GM19351 (cell line): ENCODE data around the gene DLX2.
"Not testable (repeated sequence)": the region's sequence is repeated elsewhere in the genome, so short reads cannot be mapped to it uniquely, and the experiment has no call there.

Experiments
- ATAC-seq: cut with Tn5 transposase; IDR thresholded peaks from one replicate; pipeline ENCODE4 v1.9.1; 2021; ENCODE audit warnings: mild to moderate bottlenecking, moderate library complexity; ENCODE audit not compliant: unreplicated experiment

The DLX2 gene

DNA sequence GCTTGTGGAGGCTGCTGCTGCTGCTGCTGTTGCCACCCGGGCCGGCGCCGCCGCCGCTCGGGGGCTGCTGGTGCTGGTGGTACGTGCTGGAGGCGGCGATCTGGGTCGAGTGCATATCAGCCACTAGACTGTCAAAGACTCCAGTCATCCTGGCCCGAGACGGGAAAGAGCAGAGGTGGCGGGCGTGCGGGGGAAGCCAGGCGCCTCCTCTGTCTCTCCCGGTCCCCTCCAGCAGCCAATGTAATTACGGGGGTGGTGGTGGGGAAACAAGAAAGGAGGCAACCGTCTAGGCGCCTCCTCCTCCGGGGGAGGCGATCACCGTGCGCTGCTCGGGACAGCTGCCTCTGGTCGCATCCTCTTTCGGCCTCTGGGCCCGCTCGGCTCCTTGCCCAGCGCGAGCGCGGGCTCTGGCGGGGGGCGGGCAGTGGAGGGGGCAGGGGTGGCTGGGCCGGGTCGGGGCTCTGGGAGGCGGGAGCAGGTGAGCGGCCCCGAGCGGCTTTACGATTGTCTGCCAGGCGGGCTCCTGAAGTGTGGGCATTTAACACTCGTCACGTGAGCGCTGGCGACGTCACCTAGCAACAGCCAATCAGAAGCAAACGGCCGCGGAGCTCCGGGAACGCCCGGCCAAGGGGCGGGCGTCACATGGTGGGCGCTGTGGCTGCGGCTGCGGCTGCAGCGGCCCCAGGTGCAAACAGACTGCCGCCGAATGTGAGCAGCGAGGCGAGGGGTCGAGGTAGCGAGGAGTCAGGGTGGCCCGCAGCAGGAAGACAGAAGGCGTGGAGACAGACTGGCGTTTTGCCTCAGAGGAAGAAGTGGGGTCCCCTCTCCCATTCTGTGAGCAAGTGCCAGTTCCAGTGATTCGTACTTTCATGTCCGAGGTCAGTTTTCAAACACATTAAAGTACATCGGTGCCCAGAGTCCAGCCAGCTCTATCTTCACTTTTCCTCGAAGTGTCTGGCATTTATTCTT is at the start of gene DLX2:
Gene DLX2 (minus strand): TSS at position 510 of the 969 bp plus-strand sequence. CDS start 362 bp downstream, at position 148.
- peak; percentile 74 for ATAC-seq

DNA sequence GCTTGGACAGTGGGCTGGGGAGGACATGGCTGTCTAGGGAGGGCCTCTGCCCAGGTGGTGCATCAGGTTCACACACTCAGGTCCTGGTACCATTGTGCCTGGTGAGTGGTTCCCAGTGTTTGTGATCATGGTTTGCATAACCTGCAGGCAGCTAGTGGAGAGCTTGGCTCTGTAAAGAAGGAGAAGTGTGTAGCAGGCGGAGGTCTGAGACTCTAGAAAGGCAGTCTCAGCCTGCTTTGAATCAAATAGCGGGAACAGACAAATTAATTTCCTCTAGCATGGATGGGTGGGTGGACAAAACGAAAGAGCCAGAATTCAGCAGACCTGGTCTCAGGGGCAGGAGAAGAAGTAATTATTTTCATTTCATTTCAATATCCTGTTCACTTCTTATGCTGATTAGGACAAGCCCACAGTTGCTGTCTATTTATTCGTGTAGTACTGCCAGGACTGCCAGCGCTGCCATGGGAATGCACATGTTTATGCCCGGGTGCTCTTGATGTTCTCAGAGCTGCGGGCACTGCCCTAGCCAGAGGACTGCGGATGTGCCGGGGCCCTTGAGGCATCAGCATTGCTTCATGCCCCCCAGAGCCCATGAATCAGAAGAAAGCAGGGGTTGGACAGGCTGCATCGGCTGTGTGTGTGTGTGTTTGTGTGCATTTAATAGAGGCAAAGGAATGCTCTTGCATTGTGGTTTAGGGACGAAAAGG is 45.4 kb upstream of the DLX2 start:
- no peak for ATAC-seq

DNA sequence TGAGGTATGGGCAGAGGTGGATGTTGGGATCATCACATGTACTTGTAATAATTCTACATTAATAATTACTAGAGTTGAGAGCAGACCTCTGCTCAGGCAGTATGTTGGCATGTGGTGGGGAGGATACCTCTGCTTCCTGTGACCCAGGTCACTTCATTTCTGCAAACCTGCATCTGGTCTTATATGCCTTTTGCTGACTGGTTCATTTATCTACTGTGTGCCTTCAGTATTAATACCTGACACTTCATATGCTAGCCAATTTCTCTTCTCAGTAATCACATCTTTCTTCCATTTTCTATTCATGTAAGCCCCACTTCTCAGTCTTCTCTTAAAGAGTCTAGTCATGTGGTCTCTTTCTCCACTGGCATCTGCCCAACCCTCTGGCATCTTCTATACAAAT is 41.1 kb upstream of the DLX2 start:
- no peak for ATAC-seq

DNA sequence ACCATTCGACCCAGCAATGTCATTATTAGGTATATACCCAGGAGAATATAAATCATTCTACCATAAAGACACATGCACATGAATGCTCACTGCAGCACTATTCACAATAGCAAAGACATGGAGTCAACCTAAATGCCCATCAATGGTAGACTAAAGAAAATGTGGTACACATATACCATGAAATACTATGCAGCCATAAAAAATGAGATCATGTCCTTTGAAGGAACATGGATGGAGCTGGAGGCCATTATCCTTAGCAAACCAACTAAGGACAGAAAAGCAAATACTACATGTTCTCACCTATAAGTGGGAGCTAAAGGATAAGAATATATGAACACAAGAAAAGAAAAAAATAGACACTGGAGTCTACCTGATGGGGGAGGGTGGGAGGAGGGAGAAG is 36.0 kb upstream of the DLX2 start:
- ATAC-seq: not testable (repeated sequence)

DNA sequence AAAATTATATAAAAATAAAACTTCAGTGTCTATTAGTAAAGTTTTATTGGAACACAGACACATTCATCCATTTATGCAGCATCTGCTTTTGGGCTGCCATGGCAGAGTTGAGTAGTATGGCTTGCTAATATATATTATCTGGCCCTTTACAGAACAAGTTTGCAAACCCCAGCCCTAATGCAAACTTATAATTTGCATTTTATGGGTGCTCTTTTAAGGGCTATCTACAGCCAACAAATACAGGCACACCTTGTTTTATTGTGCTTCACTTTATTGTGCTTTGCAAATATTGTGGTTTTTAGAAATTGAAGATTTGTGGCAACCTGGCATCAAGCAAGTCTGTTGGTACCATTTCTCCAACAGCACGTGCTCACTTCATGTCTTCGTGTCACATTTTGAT is 35.2 kb upstream of the DLX2 start:
- no peak for ATAC-seq

DNA sequence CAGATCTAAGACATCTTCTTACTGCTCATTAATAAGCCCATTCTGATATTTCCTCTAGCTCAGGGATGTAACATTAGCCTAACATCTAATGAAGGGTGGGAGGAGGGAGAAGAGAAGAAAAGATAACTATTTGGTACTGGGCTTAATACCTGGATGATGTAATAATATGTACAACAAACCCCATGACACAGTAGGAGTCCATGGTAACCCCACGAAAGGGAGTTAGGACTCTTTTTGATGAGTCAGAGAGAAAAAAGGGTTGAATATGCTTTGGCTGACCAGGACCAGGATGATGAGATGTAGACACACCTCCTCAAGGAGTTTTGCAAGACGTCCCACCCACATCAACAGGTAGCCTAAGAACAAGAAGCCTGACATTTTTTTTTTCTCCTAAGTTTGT is 34.4 kb upstream of the DLX2 start:
- no peak for ATAC-seq

DNA sequence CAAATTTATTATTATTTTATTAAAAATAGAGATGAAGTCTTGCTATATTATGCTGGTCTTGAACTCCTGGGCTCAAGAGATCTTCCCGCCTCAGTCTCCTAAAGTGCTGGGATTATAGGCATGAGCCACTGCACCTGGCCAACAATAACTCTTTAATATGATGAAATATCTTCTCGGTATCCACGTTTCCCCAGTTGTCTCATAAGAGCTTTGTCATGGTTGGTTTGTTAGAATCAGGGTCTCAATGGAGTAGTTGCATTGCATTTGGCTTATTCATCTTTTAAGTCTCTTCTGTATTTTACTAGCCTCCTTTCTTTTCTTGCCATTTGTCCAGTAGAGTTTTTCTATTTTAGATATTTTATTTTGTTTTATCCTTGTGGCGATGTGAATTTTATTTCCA is 32.7 kb upstream of the DLX2 start:
- no peak for ATAC-seq

DNA sequence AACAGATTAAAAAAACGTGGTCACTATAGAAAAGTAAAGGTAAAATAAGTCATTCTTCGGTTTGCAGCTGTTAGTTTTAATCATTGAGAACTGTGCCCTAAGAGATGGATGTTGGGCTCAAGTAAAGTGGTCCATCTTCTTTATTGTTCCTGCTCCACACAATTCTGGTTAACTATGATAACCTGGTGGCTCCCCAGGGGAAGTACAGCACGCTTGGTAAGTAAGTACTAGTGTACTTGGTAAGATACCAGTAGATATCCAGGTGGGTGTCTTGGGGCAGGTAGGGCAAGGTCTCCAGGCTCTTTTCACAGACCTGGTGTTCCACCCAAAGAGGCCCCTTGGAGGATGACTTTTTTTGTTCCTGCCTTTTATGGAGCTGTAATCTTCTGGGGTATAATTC is 31.6 kb upstream of the DLX2 start:
- ATAC-seq: no peak

DNA sequence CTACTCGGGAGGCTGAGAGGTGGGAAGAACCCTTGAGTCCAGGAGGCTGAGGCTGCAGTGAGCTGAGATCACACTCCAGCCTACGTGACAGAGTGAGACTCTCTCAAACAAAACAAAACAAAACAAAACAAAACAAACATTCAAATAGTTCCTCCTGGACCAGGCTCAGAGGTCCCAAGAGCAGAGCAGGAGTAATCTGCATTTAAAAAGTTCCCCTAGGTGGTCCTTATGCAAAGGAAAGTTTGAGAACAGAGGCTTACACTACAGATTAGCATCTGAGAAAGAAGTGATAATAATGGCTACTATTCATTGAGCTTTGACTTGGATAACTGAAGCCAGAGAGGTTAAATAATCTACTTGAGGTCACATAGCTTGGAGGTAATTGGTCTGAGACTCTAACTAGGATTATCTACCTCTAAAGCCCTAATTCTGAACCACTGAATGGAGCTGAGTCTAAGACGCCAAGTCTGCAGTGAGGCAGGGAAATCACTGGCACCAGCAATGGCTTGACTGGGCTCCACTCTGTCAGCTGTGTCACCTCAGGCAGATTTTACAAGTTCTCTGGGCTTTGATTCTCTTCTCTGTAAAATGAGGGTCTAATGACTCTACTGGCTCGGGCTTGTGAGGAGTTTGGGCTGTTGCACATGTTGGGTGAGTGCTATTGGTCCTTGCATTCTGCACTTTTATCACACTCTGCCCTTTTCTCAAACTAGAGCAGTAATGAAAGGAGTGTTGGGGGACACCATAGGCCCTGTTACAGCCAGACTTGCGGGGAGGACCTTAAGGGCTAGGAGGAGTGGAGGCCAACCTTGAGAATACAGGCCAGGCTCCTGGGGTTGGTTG is 29.2 kb upstream of the DLX2 start:
- no peak for ATAC-seq

DNA sequence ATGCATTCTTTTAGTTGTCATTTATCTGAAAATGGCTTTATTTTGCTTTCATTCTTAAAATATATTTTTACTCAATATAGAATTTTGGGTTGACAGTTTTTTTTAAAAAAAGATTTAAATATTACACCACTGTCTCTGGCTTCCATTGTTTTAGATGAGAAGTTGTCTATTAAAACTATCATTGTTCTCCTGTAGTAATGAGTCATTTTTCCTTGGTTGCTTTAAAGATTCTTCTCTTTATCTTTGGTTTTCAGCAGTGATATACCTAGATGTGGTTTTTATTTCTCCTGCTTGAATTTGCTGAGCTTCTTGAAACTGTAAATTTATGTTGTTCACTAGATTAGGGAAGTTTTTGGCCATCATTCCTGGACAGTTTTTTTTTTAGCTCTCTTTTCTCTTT is 26.7 kb upstream of the DLX2 start:
- ATAC-seq: no peak

DNA sequence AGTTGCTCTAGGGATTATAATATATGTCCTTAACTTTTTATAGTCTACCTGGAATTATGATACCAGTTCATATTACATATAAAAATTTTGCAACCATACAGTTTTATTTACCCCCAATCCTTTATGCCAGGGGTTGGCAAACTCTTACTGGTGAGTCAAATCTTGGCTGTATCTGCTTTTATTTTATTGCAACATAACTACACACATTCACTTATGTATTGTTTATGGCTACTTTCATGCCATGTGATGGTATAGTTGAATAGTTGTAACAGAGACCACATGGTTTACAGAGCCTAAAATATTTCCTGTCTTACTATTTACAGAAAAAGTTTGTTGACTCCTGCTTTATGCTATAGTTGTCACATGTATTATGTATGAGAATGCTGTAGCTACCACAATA is 25.8 kb upstream of the DLX2 start:
- ATAC-seq: no peak

DNA sequence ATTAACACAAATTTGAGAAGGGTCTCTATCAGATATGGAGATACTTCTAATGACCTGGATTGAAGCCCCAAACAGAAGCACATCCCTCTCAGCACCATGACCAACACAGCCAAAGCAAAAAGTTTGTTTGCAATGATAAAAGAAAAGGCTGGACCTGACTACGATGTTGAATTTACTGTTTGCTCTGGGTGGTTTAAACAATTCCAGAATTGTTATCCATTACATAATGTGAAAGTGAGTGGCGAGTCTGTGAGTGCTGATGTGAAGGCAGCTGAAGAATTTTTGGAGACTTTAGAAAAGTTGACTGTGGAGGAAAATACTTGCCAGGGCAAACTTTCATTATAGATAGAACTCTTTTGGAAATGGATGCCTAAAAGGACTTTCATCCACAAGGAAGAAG is 17.4 kb upstream of the DLX2 start:
- no peak for ATAC-seq

DNA sequence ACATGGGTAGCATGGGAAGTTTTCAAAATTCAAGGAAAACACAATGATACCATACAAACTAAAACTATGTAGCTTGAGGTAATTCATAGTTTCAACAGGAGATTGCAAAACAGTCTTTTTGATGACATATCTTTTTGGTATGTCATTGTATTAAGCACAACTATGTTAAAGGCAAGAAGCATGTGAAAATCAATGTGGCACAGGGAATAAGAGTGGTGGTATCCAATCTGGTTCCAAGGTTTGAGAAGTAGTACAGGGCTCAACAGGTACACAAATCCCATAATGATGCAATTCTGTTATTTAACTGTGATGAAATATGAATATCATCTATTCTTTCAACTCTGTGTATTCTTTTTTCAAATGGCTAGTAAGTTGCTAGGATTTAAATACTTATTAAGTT is 16.4 kb upstream of the DLX2 start:
- no peak for ATAC-seq

DNA sequence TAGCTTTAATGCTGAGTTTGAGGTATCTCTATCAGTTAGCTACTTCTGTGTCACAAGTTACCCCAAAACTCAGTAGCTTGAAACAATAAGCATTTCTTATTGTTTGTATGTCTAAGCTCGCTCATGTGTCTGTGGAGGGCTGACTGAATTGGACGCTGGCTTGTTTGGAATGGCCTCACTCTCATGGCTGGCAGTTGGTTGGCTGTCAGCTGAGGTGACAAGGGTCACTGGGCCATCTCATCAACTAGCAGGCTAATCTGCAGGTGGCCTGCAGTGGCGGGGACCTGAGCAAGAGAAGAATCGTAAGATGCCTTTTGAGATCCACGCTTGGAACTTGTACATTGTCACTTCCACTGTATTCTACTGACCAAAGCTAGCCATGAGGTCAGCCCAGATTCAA is 13.4 kb upstream of the DLX2 start:
- ATAC-seq: no peak

DNA sequence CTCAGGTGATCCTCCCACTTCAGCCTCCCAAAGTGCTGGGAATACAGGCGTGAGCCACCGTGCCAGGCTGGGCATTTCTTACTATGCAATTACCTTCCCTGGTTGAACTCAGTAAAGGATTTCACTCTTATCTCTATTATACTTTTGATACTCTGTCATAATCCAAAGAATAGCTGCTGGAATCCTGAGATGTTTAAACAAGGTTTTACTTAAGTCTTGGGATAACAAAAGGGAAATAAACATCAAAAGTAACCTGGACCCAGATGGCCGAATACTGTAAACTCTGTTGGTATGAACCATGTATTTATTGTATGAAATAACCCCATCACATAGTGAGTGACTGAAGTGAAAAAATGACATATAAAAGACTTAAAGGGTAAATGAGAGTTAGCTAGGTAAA is 11.9 kb upstream of the DLX2 start:
- no peak for ATAC-seq

DNA sequence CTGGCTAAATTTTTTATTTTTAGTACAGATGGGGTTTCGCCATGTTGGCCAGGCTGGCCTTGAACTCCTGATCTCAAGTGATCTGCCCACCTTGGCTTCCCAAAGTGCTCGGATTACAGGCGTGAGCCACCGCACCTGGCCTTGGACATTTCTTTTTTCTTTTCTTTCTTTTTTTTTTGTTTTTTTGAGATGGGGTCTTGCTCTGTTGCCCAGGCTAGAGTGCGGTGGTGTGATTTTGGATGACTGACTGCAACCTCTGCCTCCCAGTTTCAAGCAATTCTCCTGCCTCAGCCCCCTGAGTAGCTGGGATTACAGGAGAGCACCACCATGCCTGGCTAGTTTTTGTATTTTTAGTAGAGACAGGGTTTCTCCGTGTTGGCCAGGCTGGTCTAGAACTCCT is 11.5 kb upstream of the DLX2 start:
- not testable (repeated sequence) for ATAC-seq

DNA sequence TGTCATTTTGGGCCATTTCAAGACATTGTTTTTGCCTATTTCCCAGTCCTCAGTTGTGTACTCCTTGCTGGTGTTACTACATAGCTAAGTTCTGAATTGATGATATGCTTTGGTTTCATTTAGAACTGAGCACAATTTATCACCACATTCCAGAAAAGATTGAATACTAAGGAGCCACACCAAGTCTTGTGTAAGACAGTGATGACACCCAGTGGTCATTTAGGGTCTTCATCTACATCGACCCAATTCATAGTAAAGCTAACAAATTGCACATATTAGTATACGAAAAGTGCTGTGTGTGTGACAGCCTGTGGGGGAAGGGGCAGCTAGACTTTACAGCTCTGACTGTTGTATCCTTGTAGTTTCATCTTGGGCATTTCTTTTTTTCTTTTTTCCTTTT is 10.9 kb upstream of the DLX2 start:
- ATAC-seq: no peak

DNA sequence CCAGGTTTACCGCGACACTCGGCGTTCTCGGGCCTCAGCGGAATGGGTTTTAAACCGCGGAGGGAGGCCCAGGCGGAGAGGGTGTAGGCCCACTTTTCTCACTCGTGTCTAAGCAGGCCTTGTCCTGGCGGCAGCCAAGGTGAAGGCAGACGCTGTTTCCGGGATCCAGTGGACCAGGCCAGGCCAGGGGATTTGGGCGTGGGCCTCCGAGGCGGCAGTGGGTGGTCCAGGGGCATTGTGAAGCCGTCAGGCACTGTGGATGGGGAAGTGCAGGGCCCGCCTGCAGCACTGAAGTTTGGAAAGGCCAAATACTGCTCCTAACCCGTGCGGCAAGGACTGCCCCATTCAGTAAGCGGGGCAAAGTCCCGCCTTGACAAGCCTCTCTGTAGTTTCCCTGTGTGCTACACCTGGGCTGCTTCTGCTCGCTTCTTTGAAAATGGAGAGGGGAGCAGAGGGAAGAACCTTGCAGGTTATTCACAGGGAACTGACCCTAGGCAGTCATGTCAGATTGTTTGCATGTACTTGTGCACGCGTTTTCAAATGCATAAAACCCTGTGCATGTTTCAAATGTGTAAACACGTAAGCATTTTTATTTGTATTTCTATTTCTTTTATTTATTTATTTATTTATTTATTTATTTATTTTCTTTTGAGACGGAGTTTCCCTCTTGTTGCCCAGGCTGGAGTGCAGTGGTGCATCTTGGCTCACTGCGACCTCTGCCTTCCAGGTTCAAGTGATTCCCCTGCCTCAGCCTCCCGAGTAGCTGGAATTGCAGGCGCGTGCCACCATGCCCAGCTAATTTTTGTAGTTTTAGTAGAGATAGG is 7.5 kb upstream of the DLX2 start:
- no peak for ATAC-seq

DNA sequence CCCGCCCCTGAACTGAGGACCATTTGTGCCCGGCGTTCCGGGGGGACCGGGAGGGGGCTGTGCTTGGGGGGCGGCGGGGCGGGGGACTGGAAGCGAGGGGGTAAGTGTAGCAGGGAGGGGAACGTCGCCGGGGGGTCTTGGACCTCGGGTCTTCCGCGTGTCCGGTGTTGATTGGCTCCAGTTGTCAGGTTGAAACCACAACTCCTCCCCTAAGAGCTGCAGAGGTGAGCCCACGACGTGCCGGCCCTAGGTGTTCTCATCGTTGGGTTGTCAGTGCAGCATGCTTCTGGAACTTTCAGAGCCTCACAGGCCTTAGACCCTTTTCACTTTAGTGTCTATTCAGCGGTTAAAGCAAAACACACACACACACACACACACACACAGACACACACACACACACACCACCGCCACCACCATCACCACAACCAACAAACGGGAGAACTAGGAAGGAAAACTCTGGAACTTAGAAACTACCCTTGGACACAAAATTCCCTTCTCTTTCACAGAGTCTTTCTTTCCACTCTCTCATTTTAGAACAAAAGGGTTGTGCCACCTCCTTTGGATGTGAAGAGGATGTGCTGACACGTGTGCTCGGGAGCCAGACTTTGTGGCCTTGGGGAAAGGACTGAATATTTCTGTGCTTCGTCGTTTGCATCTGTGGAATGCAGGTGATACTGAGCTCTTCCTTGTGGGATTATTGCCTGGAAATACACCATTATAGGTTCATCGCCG is 6.7 kb upstream of the DLX2 start:
- ATAC-seq: no peak

DNA sequence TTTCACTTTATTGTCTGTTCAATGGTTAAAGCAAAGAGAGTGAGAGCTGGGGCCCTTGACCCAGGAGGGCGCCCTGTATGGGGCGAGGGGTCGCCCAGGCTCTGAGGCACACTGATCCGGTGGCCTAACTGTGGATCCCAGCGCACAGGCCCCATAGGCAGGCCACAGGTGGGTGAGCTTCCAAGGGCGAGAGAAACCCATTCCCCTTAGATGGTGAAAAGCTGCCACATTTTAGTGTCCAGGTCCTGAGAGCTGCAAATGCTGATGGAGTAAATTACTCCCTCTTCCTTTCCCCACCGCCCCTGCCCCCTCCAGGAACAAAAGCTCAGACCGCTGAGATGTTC is 5.9 kb upstream of the DLX2 start:
- ATAC-seq: no peak
